ENCODE data around the gene ADGRV1. TPM values are rescaled to one million over a fixed set of nuclear protein-coding genes. Genes with fewer than 3 reads are reported as not detected.

The ADGRV1 gene
- polyA plus RNA-seq, 1 of the 3 experiments (the other 2 are of a cell fraction): 0.23 TPM

- Histone ChIP-seq H2AFZ (ENCODE audit: low read depth) (peak within 1 kb of the TSS; percentile 100), H3K9me2 (no peaks in the 10 kb centered on the region), H3F3A (replicated peaks; ENCODE audit: insufficient read depth) (peaks cover 7% of the 10 kb centered on the region), H3K4me1 (ENCODE audit: control insufficient read depth in 1 of 2, insufficient read depth in 2 of 2, low read depth in 1 of 2, low read length in 1 of 2) (peaks cover 0 to 5% of the 10 kb centered on the region in 2 experiments; a peak in 3 of 4 replicates), H3K4me3 (ENCODE audit: low read depth in 2 of 2, low read length in 1 of 2) (peak within 1 kb of the TSS; percentile 99 to 100), H3K27ac (ENCODE audit: low read depth in 2 of 2, low read length in 1 of 2) (peak within 1 kb of the TSS; percentile 79 to 91), H3K27me3 (ENCODE audit: insufficient read depth) (peaks cover 11% of the 10 kb centered on the region), H3K36me3 (replicated peaks in 1 of 2; ENCODE audit: control insufficient read depth in 1 of 2, insufficient read depth in 2 of 2, low read length in 1 of 2) (peaks cover under 1 to 17% of the 10 kb centered on the region in 2 experiments), H3K4me2 (peak within 1 kb of the TSS; percentile 97), H3K9me3 (no peaks in the 10 kb centered on the region), H3K9ac (peak within 1 kb of the TSS; percentile 91), H3K79me2 (ENCODE audit: insufficient read depth) (peaks cover 46% of the 10 kb centered on the region), H4K20me1 (ENCODE audit: insufficient read depth) (no peaks in the 10 kb centered on the region)
- ChIA-PET CTCF (interaction anchor here (0.7 to 3.2 kb wide), 25 partner anchors 19 to 1800 kb away, joined by 3 to 32 read pairs (median 4); partner anchors contain the start of genes CETN3, MBLAC2 and POLR3G), POLR2A (interaction anchor here (1.1 kb wide), 1 partner anchor 120 kb away, joined by 4 read pairs; the partner anchor contains the start of gene CETN3)
- WGBS (ENCODE audit: low lambda C conversion rate): 0% methylated on average over 6 of the region's 64 CpGs
- DNase-seq: peak; percentile 99
- TF ChIP-seq PBX3 (IDR thresholded peaks at IDR 0.05) (no peak), REST (IDR thresholded peaks at IDR 0.05; ENCODE audit: low read depth, low read length) (0 out of 2 replicates have a peak, but pooled peaks have one; percentile 44), TCF12 (IDR thresholded peaks at IDR 0.05) (no peak), RFX5 (IDR thresholded peaks at IDR 0.05; ENCODE audit: low read length) (0 out of 2 replicates have a peak, but pooled peaks have one; percentile 10), POLR2AphosphoS5 (IDR thresholded peaks at IDR 0.05; ENCODE audit: low read depth, low read length) (peak; percentile 82; the same call in 1 of the 2 replicates), FOSL2 (IDR thresholded peaks at IDR 0.05; ENCODE audit: borderline replicate concordance, low read depth) (no peak), SMC3 (IDR thresholded peaks at IDR 0.05; ENCODE audit: low read depth, low read length) (no peak), SIN3A (IDR thresholded peaks at IDR 0.05; ENCODE audit: borderline replicate concordance, low read depth, low read length) (0 out of 2 replicates have a peak, but pooled peaks have one; percentile 68), JUND (IDR thresholded peaks at IDR 0.05) (no peak), RXRA (IDR thresholded peaks at IDR 0.05; ENCODE audit: borderline replicate concordance, low read depth) (no peak), RCOR1 (IDR thresholded peaks at IDR 0.05; ENCODE audit: low read length) (no peak), EP300 (IDR thresholded peaks at IDR 0.05; ENCODE audit: borderline replicate concordance in 1 of 2, low read depth in 1 of 2, low read length in 1 of 2) (no peak), TAF1 (IDR thresholded peaks at IDR 0.05; ENCODE audit: borderline replicate concordance, low read depth, low read length) (peak; percentile 61), USF2 (IDR thresholded peaks at IDR 0.05; ENCODE audit: borderline replicate concordance, low read depth, low read length) (no peak), ZBTB33 (IDR thresholded peaks at IDR 0.05; ENCODE audit: borderline replicate concordance, low read depth) (no peak), YY1 (IDR thresholded peaks at IDR 0.05; ENCODE audit: low read depth) (peak; percentile 64; the same call in 1 of the 2 replicates), NFIC (IDR thresholded peaks at IDR 0.05; ENCODE audit: borderline replicate concordance) (no peak), USF1 (IDR thresholded peaks at IDR 0.05; ENCODE audit: borderline replicate concordance, low read depth) (0 out of 2 replicates have a peak, but pooled peaks have one; percentile 6), FOXJ3 (CRISPR knock-in tag; IDR thresholded peaks at IDR 0.05) (peak; percentile 51; the same call in 1 of the 2 replicates), RAD21 (IDR thresholded peaks at IDR 0.05; ENCODE audit: low read length) (no peak), CTCF (IDR thresholded peaks at IDR 0.05) (no peak)
Measured at GRCh38 chr5:90529194-90529938, 29.2 kb upstream of the ADGRV1 start, which contains the start of gene LYSMD3. Gene LYSMD3, minus strand, starts transcription at chr5:90529584. Its CDS starts 4,295 bp downstream, at chr5:90525289.

Data from SK-N-SH (cell line).